K562 (cell line): ENCODE results near the gene SNX20. TPM values are rescaled to one million over a fixed set of nuclear protein-coding genes. Genes with fewer than 3 reads are reported as not detected.

Source experiments
- ATAC-seq: fragments of 200-7000 bp; cut with Tn5 transposase; 3 replicates; pipeline ENCODE4 v1.9.1; 2020; ENCODE audit warnings: moderate library complexity
- BruUV-seq: library from RNA; stranded (reverse); fragments of 400-500 nt; replicated peaks from 2 replicates; lab custom pipeline; 2021; lab: Mats Ljungman, UMichigan
- CTCF ChIA-PET: fragments of 300-600 bp; formaldehyde crosslinking; extraction: SDS; loops from one replicate; lab custom pipeline; 2021; ENCODE audit warnings: low intra/inter-chr PET ratio; lab: Yijun Ruan, JAX
- POLR2A ChIA-PET: fragments of 300-600, 350-650 bp; sonication (Branson Sonifier 250); formaldehyde crosslinking; extraction: SDS; loops from one replicate; lab custom pipeline; 2021; ENCODE audit warnings: antibody characterized with exemption, inconsistent platforms; lab: Yijun Ruan, JAX
- DNase-seq, 4 experiments: peaks; one replicate each; pipeline versions ENCODE4 v3.0.0 to v3.0.0-alpha.2; 2011 to 2018; ENCODE audit warnings: low spot score in 3 of 4, mixed read lengths in 3 of 4; ENCODE audit errors: extremely low read depth in 1 of 4
- FAIRE-seq: peaks from 2 replicates; lab custom pipeline; 2011; peaks lifted over from hg19 to GRCh38; lab: Jason Lieb, UNC
- H2AFZ ChIP-seq: 2 replicates; pipeline ENCODE4 v1.6.0; 2011; ENCODE audit warnings: low read depth, low read length, control low read depth, inconsistent platforms
- H3K27ac ChIP-seq: fragments of 200-600 bp; 3 replicates; pipeline ENCODE4 v1.8.0; 2011; ENCODE audit warnings: low read depth, mild to moderate bottlenecking, control low read depth, inconsistent platforms, low read length, moderate library complexity, mixed read lengths; ENCODE audit errors: extremely low read depth
- H3K27me3 ChIP-seq, 2 experiments: fragments of 300-600 bp in 1 of 2; 2 replicates in 1 of 2; 3 replicates in 1 of 2; pipeline versions ENCODE4 v1.6.0 to v1.8.0; 2011; ENCODE audit warnings: inconsistent platforms in 2 of 2, low read length in 2 of 2, mild to moderate bottlenecking in 1 of 2, mixed read lengths in 1 of 2, moderate library complexity in 1 of 2; ENCODE audit not compliant: control insufficient read depth in 2 of 2, insufficient read depth in 2 of 2
- H3K36me3 ChIP-seq: fragments of 300-600 bp; 3 replicates; pipeline ENCODE4 v1.8.0; 2011; ENCODE audit warnings: mild to moderate bottlenecking, low read length, inconsistent platforms; ENCODE audit not compliant: control insufficient read depth, insufficient read depth
- H3K4me1 ChIP-seq, 2 experiments: fragments of 200-600 bp in 1 of 2; replicated peaks in 1 of 2; 2 replicates in 1 of 2; 3 replicates in 1 of 2; pipeline versions ENCODE4 v1.5.1 to v1.8.0; 2011; ENCODE audit warnings: inconsistent platforms in 2 of 2, low read length in 2 of 2, mild to moderate bottlenecking in 1 of 2, mixed read lengths in 1 of 2, moderate library complexity in 1 of 2; ENCODE audit not compliant: control insufficient read depth in 2 of 2, insufficient read depth in 2 of 2
- H3K4me2 ChIP-seq: 2 replicates; pipeline ENCODE4 v1.6.1; 2011; ENCODE audit warnings: low read length, control low read depth, inconsistent platforms, mixed read lengths; ENCODE audit not compliant: insufficient read depth
- H3K4me3 ChIP-seq: fragments of 200-600 bp; sonication (generic), shearing (Covaris generic); 2 replicates; pipeline ENCODE4 v1.5.1; 2016; ENCODE audit warnings: control low read depth, inconsistent platforms
- H3K79me2 ChIP-seq: fragments of 200-600 bp; 3 replicates; pipeline ENCODE4 v1.8.0; 2011; ENCODE audit warnings: low read length, inconsistent platforms; ENCODE audit not compliant: control insufficient read depth, insufficient read depth
- H3K9ac ChIP-seq, 2 experiments: 2 replicates each; pipeline versions ENCODE4 v1.6.0 to v1.6.1; 2011; ENCODE audit warnings: low read depth in 2 of 2, low read length in 2 of 2, control low read depth in 1 of 2, inconsistent platforms in 1 of 2, mild to moderate bottlenecking in 1 of 2, mixed read lengths in 1 of 2; ENCODE audit not compliant: insufficient read depth in 1 of 2
- H3K9me1 ChIP-seq: one replicate; pipeline ENCODE4 v1.6.0; 2011; ENCODE audit warnings: inconsistent platforms, mild to moderate bottlenecking, low read length, moderate library complexity; ENCODE audit not compliant: control insufficient read depth, insufficient read depth
- H3K9me3 ChIP-seq: replicated peaks from 2 replicates; pipeline ENCODE4 v1.5.1; 2011; ENCODE audit warnings: low read depth, low read length, inconsistent platforms; ENCODE audit not compliant: control insufficient read depth, insufficient read depth
- H4K20me1 ChIP-seq: replicated peaks from 2 replicates; pipeline ENCODE4 v1.6.1; 2011; ENCODE audit warnings: low read length, inconsistent platforms, mixed read lengths; ENCODE audit not compliant: control insufficient read depth, insufficient read depth
- ARNT ChIP-seq, 2 experiments: fragments of 450-650 bp; IDR thresholded peaks; 2 replicates each; pipeline ENCODE4 v1.6.1; 2016; ENCODE audit warnings: mild to moderate bottlenecking in 1 of 2
- GTF2A2 ChIP-seq: IDR thresholded peaks from 2 replicates; pipeline ENCODE4 v1.6.1; 2016; ENCODE audit warnings: mild to moderate bottlenecking, missing genetic modification characterization, missing compliant biosample characterization
- MTA2 ChIP-seq: fragments of 450-650 bp; IDR thresholded peaks from 2 replicates; pipeline ENCODE4 v1.6.1; 2016; ENCODE audit warnings: low read depth
- ZNF551 ChIP-seq: fragments of 250-450 bp; sonication (Bioruptor Pico); IDR thresholded peaks from 2 replicates; pipeline ENCODE4 v1.5.0; 2021; ENCODE audit warnings: mild to moderate bottlenecking, moderate library complexity
- WGBS: fragments of 100-300 bp; shearing (Covaris generic); methylation state at CpG from one replicate; pipeline ENCODE4 v1.1.6; 2016; ENCODE audit warnings: low coverage, mixed read lengths; ENCODE audit not compliant: insufficient coverage; ENCODE audit errors: missing lambda C conversion rate; 5-methylcytosine and 5-hydroxymethylcytosine counted together
- in situ Hi-C: fragments of 300-500 bp; cut with MboI; formaldehyde crosslinking; loops from 4 replicates; pipeline ENCODE4 v1.15.0; 2018; ENCODE audit warnings: inconsistent platforms, mixed read lengths
- intact Hi-C: fragments of 100-400 bp; cut with micrococcal nuclease; formaldehyde crosslinking; loops from 2 replicates; pipeline ENCODE4 v1.14.2; 2022
- polyA plus RNA-seq, 8 experiments: library from polyadenylated mRNA; depleted of rRNA in 4 of 8; stranded (reverse) in 5 of 8; unstranded in 3 of 8; fragments of >200 nt; fragmentation: Nextera tagmentation in 2 of 8; fragmentation: Illumina TruSeq in 1 of 8; extraction: Ambion mirVana in 2 of 8; extraction: Trizol in 1 of 8; gene quantifications; 2 replicates each; pipeline versions ENCODE4 v1.2.1 to v1.2.3, GENCODE V29; 2011 to 2014; ENCODE audit warnings: inconsistent platforms in 1 of 8, missing spikeins in 1 of 8
- total RNA-seq, 7 experiments: library from RNA; depleted of rRNA in 6 of 7; stranded (reverse); fragments of >200 nt in 6 of 7; fragmentation: Illumina TruSeq in 2 of 7; extraction: Trizol in 2 of 7; gene quantifications; 2 replicates each; pipeline versions ENCODE4 v1.2.1 to v1.2.3, GENCODE V29; 2011 to 2021; ENCODE audit warnings: low replicate concordance in 1 of 7

SNX20 gene
- total and polyA plus RNA-seq, 9 of the 15 experiments (the other 6 are each of a cell fraction or from before 2014, with no cell fraction given): 0.04 to 0.07 TPM; not detected in 7

GRCh38 chr16:50622029-50622428 is 59.1 kb downstream of the SNX20 start:
- intact Hi-C loops (no loop called here), in situ Hi-C loops (no loop called here)
- WGBS: 0% methylated on average over 7 of the region's 7 CpGs
- Histone ChIP-seq H3K36me3 (no peaks in the 10 kb centered on the region), H2AFZ (no peak overlapping the region), H3K9me3 (no peaks in the 10 kb centered on the region), H3K9me1 (no peaks in the 10 kb centered on the region), H3K79me2 (no peaks in the 10 kb centered on the region), H3K4me2 (no peak overlapping the region), H3K4me3 (no peak overlapping the region), H4K20me1 (0 out of 2 replicates have a peak, but pooled peaks cover 4% of the 10 kb centered on the region), H3K27ac (no peak overlapping the region), H3K4me1 (no peaks in the 10 kb centered on the region; a peak in 1 of 5 replicates), H3K27me3 (peaks cover 0 to 49% of the 10 kb centered on the region in 2 experiments; a peak in 4 of 5 replicates), H3K9ac (no peak overlapping the region)
- TF ChIP-seq MTA2: no peak
- TF ChIP-seq ARNT (IDR thresholded peaks at IDR 0.05): no peak
- no peak for TF ChIP-seq GTF2A2
- TF ChIP-seq ZNF551 (CRISPR knock-in tag): no peak
- no peak for ATAC-seq
- ChIA-PET CTCF (no interaction called here), POLR2A (no interaction called here)
- no peak for FAIRE-seq
- DNase-seq: no peak
- no TSS peak for BruUV-seq

Other genes starting within 250 kb of the SNX20 start
- 0.04 and 0.18 TPM in 2 replicates for gene NKD1, start 132.9 kb downstream of the SNX20 start, total RNA-seq (2014; rRNA removed)
- gene NKD1, start 132.9 kb downstream of the SNX20 start, total RNA-seq (2014; rRNA removed; fragmentation: Illumina TruSeq; extraction: Trizol): under 0.01 TPM in 2 replicates
- 0.07 and 0.08 TPM in 2 replicates for gene NKD1, start 132.9 kb downstream of the SNX20 start, total RNA-seq (2015; rRNA removed; fragmentation: Illumina TruSeq; extraction: Trizol)
- gene NKD1, start 132.9 kb downstream of the SNX20 start, total RNA-seq (2021): 0.22 and 0.24 TPM in 2 replicates
- gene NKD1, start 132.9 kb downstream of the SNX20 start, polyA plus RNA-seq (2011; rRNA removed): under 0.01 and 0.11 TPM in 2 replicates
- 0.01 and 0.07 TPM in 2 replicates for gene NKD1, start 132.9 kb downstream of the SNX20 start, polyA plus RNA-seq (2014; fragmentation: Illumina TruSeq; extraction: Trizol)
- not detected for gene NKD1, start 132.9 kb downstream of the SNX20 start, polyA plus RNA-seq (2014; fragmentation: Nextera tagmentation; extraction: Ambion mirVana)
- gene NKD1, start 132.9 kb downstream of the SNX20 start, polyA plus RNA-seq (2014; rRNA removed): 0.04 TPM in 1 of 2 replicates, not detected in the other
- gene NOD2, start 12.3 kb upstream of the SNX20 start, total RNA-seq (2014; rRNA removed): not detected in 2 replicates
- not detected in 2 replicates for gene NOD2, start 12.3 kb upstream of the SNX20 start, total RNA-seq (2014; rRNA removed; fragmentation: Illumina TruSeq; extraction: Trizol)
- 0.04 TPM in 1 of 2 replicates, not detected in the other for gene NOD2, start 12.3 kb upstream of the SNX20 start, total RNA-seq (2015; rRNA removed; fragmentation: Illumina TruSeq; extraction: Trizol)
- gene NOD2, start 12.3 kb upstream of the SNX20 start, total RNA-seq (2021): not detected in 2 replicates
- not detected in 2 replicates for gene NOD2, start 12.3 kb upstream of the SNX20 start, polyA plus RNA-seq (2011; rRNA removed)
- not detected in 2 replicates for gene NOD2, start 12.3 kb upstream of the SNX20 start, polyA plus RNA-seq (2014; fragmentation: Illumina TruSeq; extraction: Trizol)
- not detected for gene NOD2, start 12.3 kb upstream of the SNX20 start, polyA plus RNA-seq (2014; fragmentation: Nextera tagmentation; extraction: Ambion mirVana)
- not detected in 2 replicates for gene NOD2, start 12.3 kb upstream of the SNX20 start, polyA plus RNA-seq (2014; rRNA removed)
- 3.6 and 5.4 TPM in 2 replicates for gene CYLD, start 60.8 kb upstream of the SNX20 start, total RNA-seq (2014; rRNA removed)
- 6.8 and 7.6 TPM in 2 replicates for gene CYLD, start 60.8 kb upstream of the SNX20 start, total RNA-seq (2014; rRNA removed; fragmentation: Illumina TruSeq; extraction: Trizol)
- 4.2 and 4.8 TPM in 2 replicates for gene CYLD, start 60.8 kb upstream of the SNX20 start, total RNA-seq (2015; rRNA removed; fragmentation: Illumina TruSeq; extraction: Trizol)
- 6.2 and 6.4 TPM in 2 replicates for gene CYLD, start 60.8 kb upstream of the SNX20 start, total RNA-seq (2021)
- 3.7 and 7.4 TPM in 2 replicates for gene CYLD, start 60.8 kb upstream of the SNX20 start, polyA plus RNA-seq (2011; rRNA removed)
- 5.3 and 5.8 TPM in 2 replicates for gene CYLD, start 60.8 kb upstream of the SNX20 start, polyA plus RNA-seq (2014; fragmentation: Illumina TruSeq; extraction: Trizol)
- 1 to 10 TPM; 4.3 to 5.2 TPM for gene CYLD, start 60.8 kb upstream of the SNX20 start, polyA plus RNA-seq (2014; fragmentation: Nextera tagmentation; extraction: Ambion mirVana)
- gene CYLD, start 60.8 kb upstream of the SNX20 start, polyA plus RNA-seq (2014; rRNA removed): 2.8 and 3.4 TPM in 2 replicates